H1 (cell line): ENCODE measurements around the gene CCDC121.

ENCODE experiments used
- BRCA1 ChIP-seq: IDR thresholded peaks from 2 replicates; pipeline ENCODE4 v1.6.1; 2012; ENCODE audit warnings: low read depth, low read length, improper control_type of control experiment
- CBX8 ChIP-seq: fragments of 300-800, 300-1000 bp; sonication (generic); IDR thresholded peaks from 2 replicates; pipeline ENCODE4 v1.7.1; 2016; ENCODE audit warnings: low read depth, low read length, borderline replicate concordance
- CHD1 ChIP-seq: IDR thresholded peaks from 2 replicates; pipeline ENCODE4 v1.6.1; 2012; ENCODE audit warnings: low read depth, low read length, improper control_type of control experiment
- EGR1 ChIP-seq: IDR thresholded peaks from 2 replicates; pipeline ENCODE4 v1.6.1; 2011; ENCODE audit warnings: low read depth, low read length, borderline replicate concordance
- EZH2 ChIP-seq: fragments of 200-600 bp; sonication (generic); IDR thresholded peaks from 2 replicates; pipeline ENCODE4 v1.7.1; 2012; ENCODE audit warnings: low read depth, mild to moderate bottlenecking, moderate library complexity, low read length, inconsistent platforms; ENCODE audit not compliant: severe bottlenecking
- GTF2F1 ChIP-seq: IDR thresholded peaks from 2 replicates; pipeline ENCODE4 v1.6.1; 2012; ENCODE audit warnings: low read depth, low read length, improper control_type of control experiment, borderline replicate concordance
- POLR2A ChIP-seq, 2 experiments: IDR thresholded peaks; 1 replicate in 1 of 2; 2 replicates in 1 of 2; pipeline ENCODE4 v1.6.1; 2011; ENCODE audit warnings: low read depth in 2 of 2, low read length in 2 of 2, mild to moderate bottlenecking in 2 of 2; ENCODE audit errors: control extremely low read depth in 1 of 2
- POLR2AphosphoS5 ChIP-seq: IDR thresholded peaks from 2 replicates; pipeline ENCODE4 v1.6.1; 2011; ENCODE audit warnings: low read depth, low read length
- RBBP5 ChIP-seq: IDR thresholded peaks from 2 replicates; pipeline ENCODE4 v1.7.1; 2012; ENCODE audit warnings: low read depth, mild to moderate bottlenecking, inconsistent platforms, low read length, moderate library complexity, borderline replicate concordance
- TCF12 ChIP-seq: IDR thresholded peaks from 2 replicates; pipeline ENCODE4 v1.6.1; 2011; ENCODE audit warnings: low read depth, mild to moderate bottlenecking, low read length
- YY1 ChIP-seq: IDR thresholded peaks from 2 replicates; pipeline ENCODE4 v1.6.1; 2011; ENCODE audit warnings: low read depth, mild to moderate bottlenecking, low read length
- TF ChIP-seq, protein P1 (sequence below), 3 experiments: IDR thresholded peaks; 1 replicate in 2 of 3; 2 replicates in 1 of 3; pipeline versions ENCODE4 v1.5.1 to v1.6.1; 2011; ENCODE audit warnings: low read length in 3 of 3, mild to moderate bottlenecking in 3 of 3, inconsistent platforms in 2 of 3, low read depth in 1 of 3, moderate library complexity in 1 of 3; ENCODE audit not compliant: insufficient read depth in 1 of 3; ENCODE audit errors: control extremely low read depth in 1 of 3
- TF ChIP-seq, protein P2 (sequence below): IDR thresholded peaks from 2 replicates; pipeline ENCODE4 v1.6.1; 2012; ENCODE audit warnings: inconsistent platforms
- TF ChIP-seq, protein P3 (sequence below): IDR thresholded peaks from 2 replicates; pipeline ENCODE4 v1.6.1; 2011; ENCODE audit warnings: low read length, improper control_type of control experiment

DNA sequence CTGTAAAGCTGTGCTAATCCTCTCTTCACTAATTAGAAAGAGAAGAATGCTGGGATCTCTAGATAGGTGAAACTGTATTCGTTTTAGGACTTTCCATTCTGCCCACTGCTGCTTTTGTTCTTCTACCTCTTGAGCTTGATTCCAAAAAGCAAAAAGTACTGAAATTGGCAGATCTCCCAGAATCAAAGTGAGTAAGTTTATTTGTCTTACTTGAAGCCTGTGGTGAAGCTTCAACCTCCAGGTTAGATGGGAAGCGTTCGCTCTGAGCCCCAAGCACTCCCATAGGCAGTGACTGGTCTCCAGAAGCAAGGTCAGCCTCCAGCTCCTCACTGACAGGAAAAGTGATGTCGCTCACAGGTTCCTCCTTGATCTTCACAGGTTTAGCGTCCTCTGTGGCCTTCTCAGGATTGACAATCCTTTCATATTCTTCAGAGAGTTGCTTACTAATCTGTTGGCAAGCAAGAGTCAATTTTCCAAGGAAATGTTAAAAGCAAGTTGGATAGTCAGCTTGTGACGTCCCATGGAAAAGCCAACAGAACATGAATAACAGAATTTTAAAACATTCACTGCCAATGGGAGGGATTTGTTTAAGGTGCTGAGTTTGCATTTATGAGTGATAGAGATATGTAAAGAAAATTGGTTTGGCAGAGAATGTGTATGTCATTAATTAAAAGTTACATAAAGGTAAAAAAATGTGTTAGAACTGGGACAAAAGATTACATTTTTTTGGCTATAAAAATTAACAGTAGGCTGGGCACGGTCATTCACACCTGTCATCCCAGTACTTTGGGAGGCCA lies 26.5 kb upstream of the CCDC121 start:
- TF ChIP-seq, protein P1, sequence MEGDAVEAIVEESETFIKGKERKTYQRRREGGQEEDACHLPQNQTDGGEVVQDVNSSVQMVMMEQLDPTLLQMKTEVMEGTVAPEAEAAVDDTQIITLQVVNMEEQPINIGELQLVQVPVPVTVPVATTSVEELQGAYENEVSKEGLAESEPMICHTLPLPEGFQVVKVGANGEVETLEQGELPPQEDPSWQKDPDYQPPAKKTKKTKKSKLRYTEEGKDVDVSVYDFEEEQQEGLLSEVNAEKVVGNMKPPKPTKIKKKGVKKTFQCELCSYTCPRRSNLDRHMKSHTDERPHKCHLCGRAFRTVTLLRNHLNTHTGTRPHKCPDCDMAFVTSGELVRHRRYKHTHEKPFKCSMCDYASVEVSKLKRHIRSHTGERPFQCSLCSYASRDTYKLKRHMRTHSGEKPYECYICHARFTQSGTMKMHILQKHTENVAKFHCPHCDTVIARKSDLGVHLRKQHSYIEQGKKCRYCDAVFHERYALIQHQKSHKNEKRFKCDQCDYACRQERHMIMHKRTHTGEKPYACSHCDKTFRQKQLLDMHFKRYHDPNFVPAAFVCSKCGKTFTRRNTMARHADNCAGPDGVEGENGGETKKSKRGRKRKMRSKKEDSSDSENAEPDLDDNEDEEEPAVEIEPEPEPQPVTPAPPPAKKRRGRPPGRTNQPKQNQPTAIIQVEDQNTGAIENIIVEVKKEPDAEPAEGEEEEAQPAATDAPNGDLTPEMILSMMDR (IDR thresholded peaks at IDR 0.05; ENCODE audit: control extremely low read depth in 1 of 3, insufficient read depth in 1 of 3, low read depth in 1 of 3, low read length in 3 of 3), result no peak
- TF ChIP-seq RBBP5, result no peak
- TF ChIP-seq TCF12, result no peak
- no peak for TF ChIP-seq CBX8
- no peak for TF ChIP-seq EGR1
- no peak for TF ChIP-seq POLR2AphosphoS5
- TF ChIP-seq, protein P2, sequence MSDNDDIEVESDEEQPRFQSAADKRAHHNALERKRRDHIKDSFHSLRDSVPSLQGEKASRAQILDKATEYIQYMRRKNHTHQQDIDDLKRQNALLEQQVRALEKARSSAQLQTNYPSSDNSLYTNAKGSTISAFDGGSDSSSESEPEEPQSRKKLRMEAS, result no peak
- no peak for TF ChIP-seq BRCA1
- TF ChIP-seq, protein P3, sequence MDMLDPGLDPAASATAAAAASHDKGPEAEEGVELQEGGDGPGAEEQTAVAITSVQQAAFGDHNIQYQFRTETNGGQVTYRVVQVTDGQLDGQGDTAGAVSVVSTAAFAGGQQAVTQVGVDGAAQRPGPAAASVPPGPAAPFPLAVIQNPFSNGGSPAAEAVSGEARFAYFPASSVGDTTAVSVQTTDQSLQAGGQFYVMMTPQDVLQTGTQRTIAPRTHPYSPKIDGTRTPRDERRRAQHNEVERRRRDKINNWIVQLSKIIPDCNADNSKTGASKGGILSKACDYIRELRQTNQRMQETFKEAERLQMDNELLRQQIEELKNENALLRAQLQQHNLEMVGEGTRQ, result no peak
- TF ChIP-seq POLR2A (IDR thresholded peaks at IDR 0.05; ENCODE audit: control extremely low read depth in 1 of 2, low read depth in 2 of 2, low read length in 2 of 2), result no peak
- TF ChIP-seq EZH2, result no peak
- no peak for TF ChIP-seq YY1
- no peak for TF ChIP-seq CHD1
- no peak for TF ChIP-seq GTF2F1
